AG09309 (cell line): Measurements from ENCODE around the gene OSMR.

Experiments used
- DNase-seq: peaks from one replicate; pipeline ENCODE4 v3.0.0-alpha.2; 2010; ENCODE audit warnings: low read depth
- H3K4me3 ChIP-seq: 2 replicates; pipeline ENCODE4 v1.5.1; 2011; ENCODE audit warnings: mild to moderate bottlenecking, low read depth, low read length, moderate library complexity; ENCODE audit not compliant: control insufficient read depth
- CTCF ChIP-seq: IDR thresholded peaks from 2 replicates; pipeline ENCODE4 v1.5.1; 2011; ENCODE audit warnings: mild to moderate bottlenecking, low read depth, low read length, inconsistent platforms; ENCODE audit not compliant: insufficient read depth, control insufficient read depth; ENCODE audit errors: missing control alignments

Gene OSMR

GRCh38 chr5:38816083-38817030, 29.5 kb upstream of the OSMR start:
- no peak for TF ChIP-seq CTCF
- no peak for DNase-seq
- no peak overlapping the region for H3K4me3 ChIP-seq

GRCh38 chr5:38821679-38822078, 24.1 kb upstream of the OSMR start:
- H3K4me3 ChIP-seq, result no peak overlapping the region
- DNase-seq, result no peak
- TF ChIP-seq CTCF, result no peak

GRCh38 chr5:38823503-38823902, 22.3 kb upstream of the OSMR start:
- no peak overlapping the region for H3K4me3 ChIP-seq
- no peak for DNase-seq
- no peak for TF ChIP-seq CTCF

- TF ChIP-seq CTCF, result no peak
- DNase-seq, result no peak
Measured at GRCh38 chr5:38824821-38825220, 21.0 kb upstream of the OSMR start.

GRCh38 chr5:38825494-38825893, 20.3 kb upstream of the OSMR start:
- no peak for DNase-seq
- no peak overlapping the region for H3K4me3 ChIP-seq
- TF ChIP-seq CTCF, result no peak

More at GRCh38 chr5:38824821-38825220, 21.0 kb upstream of the OSMR start:
- H3K4me3 ChIP-seq, result no peak overlapping the region

- no peak for TF ChIP-seq CTCF
Measured at GRCh38 chr5:38827525-38827924, 18.3 kb upstream of the OSMR start.

More at GRCh38 chr5:38827525-38827924, 18.3 kb upstream of the OSMR start:
- DNase-seq, result no peak
- H3K4me3 ChIP-seq, result no peak overlapping the region
